K562 (cell line): ENCODE measurements around the gene CUEDC2.

Experiments
- CCAR2 ChIP-seq: fragments of 200-400 bp; formaldehyde crosslinking; IDR thresholded peaks from 2 replicates; pipeline ENCODE4 v1.6.1; 2017; ENCODE audit warnings: mild to moderate bottlenecking, low read depth, low read length
- DEAF1 ChIP-seq: fragments of 450-650 bp; formaldehyde crosslinking; IDR thresholded peaks from 2 replicates; pipeline ENCODE4 v1.4.0; 2020; ENCODE audit warnings: mild to moderate bottlenecking, moderate library complexity
- EZH2 ChIP-seq: IDR thresholded peaks from 2 replicates; pipeline ENCODE4 v1.6.1; 2012; ENCODE audit warnings: low read depth, mild to moderate bottlenecking, inconsistent platforms, low read length, borderline replicate concordance
- KAT7 ChIP-seq: sonication (generic); formaldehyde crosslinking; IDR thresholded peaks from 2 replicates; pipeline ENCODE4 v1.8.0; 2022; ENCODE audit warnings: missing genetic modification reagents, mild to moderate bottlenecking, borderline replicate concordance
- NBN ChIP-seq: fragments of 450-650 bp; IDR thresholded peaks from 2 replicates; pipeline ENCODE4 v1.6.1; 2016; ENCODE audit warnings: low read depth, mild to moderate bottlenecking
- ZNF561 ChIP-seq: fragments of 450-650 bp; formaldehyde crosslinking; conservative IDR thresholded peaks from 2 replicates; pipeline ENCODE4 v1.4.0; 2020; ENCODE audit warnings: mild to moderate bottlenecking, moderate library complexity

- TF ChIP-seq ZNF561 (CRISPR knock-in tag): no peak
- no peak for TF ChIP-seq EZH2
- TF ChIP-seq CCAR2: no peak
- TF ChIP-seq KAT7 (CRISPR knock-in tag): no peak
- no peak for TF ChIP-seq DEAF1 (CRISPR knock-in tag)
- TF ChIP-seq NBN: no peak
These were observed 26.3 kb upstream of the CUEDC2 start for GRCh38 chr10:102458656-102459055.
